ENCODE measurements around the gene POLR1D. TPM values are rescaled to one million over a fixed set of nuclear protein-coding genes. Genes with fewer than 3 reads are reported as not detected.

POLR1D gene, protein sequence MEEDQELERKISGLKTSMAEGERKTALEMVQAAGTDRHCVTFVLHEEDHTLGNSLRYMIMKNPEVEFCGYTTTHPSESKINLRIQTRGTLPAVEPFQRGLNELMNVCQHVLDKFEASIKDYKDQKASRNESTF
- total RNA-seq (100 to 1,000 TPM in 3 of 7 donors, 10 to 100 TPM in 4; 64.2 to 115 (median 94.2) TPM), polyA plus RNA-seq (100 to 1,000 TPM; 103 to 134 (median 117) TPM)
- long read RNA-seq, donor 1, transcript POLR1D-211 (1 exons, 1,634 nt), result minor isoform, 5 of 66 reads
- long read RNA-seq, donor 1, transcript POLR1D-201 (2 exons, 1,166 nt), result major isoform, 32 of 66 reads
- long read RNA-seq, donor 1, transcript POLR1D-203 (3 exons, 2,036 nt), result minor isoform, 27 of 66 reads
- long read RNA-seq, donor 1, partial matches to known transcripts, result 0 of 66 reads
- long read RNA-seq, donor 1, other reads (novel, unspliced or antisense), result 0 of 66 reads
- long read RNA-seq, donor 2, transcript POLR1D-203 (3 exons, 2,036 nt), result minor isoform, 16 of 43 reads
- long read RNA-seq, donor 2, transcript POLR1D-201 (2 exons, 1,166 nt), result major isoform, 20 of 43 reads
- long read RNA-seq, donor 2, transcript POLR1D-211 (1 exons, 1,634 nt), result minor isoform, 6 of 43 reads
- long read RNA-seq, donor 2, partial matches to known transcripts, result 0 of 43 reads
- long read RNA-seq, donor 2, other reads (novel, unspliced or antisense), result 0 of 43 reads

DNA sequence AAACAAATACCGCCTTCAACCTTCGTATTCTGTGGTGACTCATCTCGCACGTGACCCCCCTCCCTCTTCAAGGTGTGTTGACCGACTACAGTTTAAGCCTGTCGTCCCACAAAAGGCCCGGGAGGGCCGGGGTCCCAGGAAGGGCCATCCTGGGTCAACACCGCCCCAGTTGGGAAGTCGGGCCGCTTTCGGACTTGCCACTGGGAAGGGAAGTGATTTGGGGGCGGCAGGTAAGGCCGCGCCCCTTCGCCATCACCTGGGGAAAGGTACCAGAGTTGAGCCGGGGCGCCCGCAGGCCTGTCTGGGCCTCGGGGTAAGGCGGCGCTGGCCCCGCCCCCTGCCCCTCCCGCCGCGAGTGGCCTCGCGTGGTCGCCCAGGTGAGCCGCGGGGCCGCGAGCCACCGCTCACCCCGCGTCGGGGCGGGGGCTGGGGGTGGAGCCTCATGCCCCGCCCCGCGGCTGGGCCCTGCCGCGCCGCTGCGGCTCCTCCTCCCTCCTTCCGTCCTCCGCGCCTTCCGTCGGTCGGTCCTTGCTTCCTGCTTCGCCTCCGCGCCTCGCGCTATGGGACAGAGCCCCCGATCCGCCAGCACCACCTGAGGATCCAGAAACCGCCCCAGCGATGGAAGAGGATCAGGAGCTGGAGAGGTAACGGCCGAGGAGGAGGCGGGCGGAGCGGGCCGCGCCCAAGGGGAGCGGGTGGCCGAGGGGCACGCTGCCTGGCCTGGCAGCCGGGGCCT, at the start of gene POLR1D:
Gene POLR1D, plus strand, starts transcription at position 527 of the 736 bp plus-strand sequence. Its CDS starts 92 bp downstream, at position 619.
- H3K27me3 ChIP-seq (replicated peaks in 1 of 7), result no peaks in the 10 kb centered on the region
- no peaks in the 10 kb centered on the region for H3K9me3 ChIP-seq
- 0 to 1% (median 1%) methylated on average over 52 to 71 of the region's 71 CpGs for WGBS, 5 donors
- peak within 1 kb of the TSS; percentile 81 to 98 (median 91) for H3K4me3 ChIP-seq
- H3K36me3 ChIP-seq, result peaks cover 0 to 19% (median 4%) of the 10 kb centered on the region in 6 donors
- peaks cover 18 to 80% (median 51%) of the 10 kb centered on the region in 6 donors for H3K4me1 ChIP-seq
- intact Hi-C loops (cut with DNase I; ENCODE audit: low total_unique reads), result loop anchor here (10.0 kb wide), 1 partner anchor 167 kb away; the partner anchor contains the start of gene MTIF3
- peak; percentile 97 for DNase-seq
- peak within 1 kb of the TSS; percentile 91 to 98 (median 96) for H3K27ac ChIP-seq
- TF ChIP-seq POLR2AphosphoS5 (IDR thresholded peaks at IDR 0.05), result peak; percentile 93 to 96 (median 94)
- peak in 1 of 3 donors; percentile 14 for TF ChIP-seq POLR2A (IDR thresholded peaks at IDR 0.05)
- TF ChIP-seq, protein P1, sequence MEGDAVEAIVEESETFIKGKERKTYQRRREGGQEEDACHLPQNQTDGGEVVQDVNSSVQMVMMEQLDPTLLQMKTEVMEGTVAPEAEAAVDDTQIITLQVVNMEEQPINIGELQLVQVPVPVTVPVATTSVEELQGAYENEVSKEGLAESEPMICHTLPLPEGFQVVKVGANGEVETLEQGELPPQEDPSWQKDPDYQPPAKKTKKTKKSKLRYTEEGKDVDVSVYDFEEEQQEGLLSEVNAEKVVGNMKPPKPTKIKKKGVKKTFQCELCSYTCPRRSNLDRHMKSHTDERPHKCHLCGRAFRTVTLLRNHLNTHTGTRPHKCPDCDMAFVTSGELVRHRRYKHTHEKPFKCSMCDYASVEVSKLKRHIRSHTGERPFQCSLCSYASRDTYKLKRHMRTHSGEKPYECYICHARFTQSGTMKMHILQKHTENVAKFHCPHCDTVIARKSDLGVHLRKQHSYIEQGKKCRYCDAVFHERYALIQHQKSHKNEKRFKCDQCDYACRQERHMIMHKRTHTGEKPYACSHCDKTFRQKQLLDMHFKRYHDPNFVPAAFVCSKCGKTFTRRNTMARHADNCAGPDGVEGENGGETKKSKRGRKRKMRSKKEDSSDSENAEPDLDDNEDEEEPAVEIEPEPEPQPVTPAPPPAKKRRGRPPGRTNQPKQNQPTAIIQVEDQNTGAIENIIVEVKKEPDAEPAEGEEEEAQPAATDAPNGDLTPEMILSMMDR (IDR thresholded peaks at IDR 0.05 in 8 of 11, conservative IDR thresholded peaks at IDR 0.05 in 3 of 11), result peak in 2 of 11 experiments; percentile 22 to 27

DNA sequence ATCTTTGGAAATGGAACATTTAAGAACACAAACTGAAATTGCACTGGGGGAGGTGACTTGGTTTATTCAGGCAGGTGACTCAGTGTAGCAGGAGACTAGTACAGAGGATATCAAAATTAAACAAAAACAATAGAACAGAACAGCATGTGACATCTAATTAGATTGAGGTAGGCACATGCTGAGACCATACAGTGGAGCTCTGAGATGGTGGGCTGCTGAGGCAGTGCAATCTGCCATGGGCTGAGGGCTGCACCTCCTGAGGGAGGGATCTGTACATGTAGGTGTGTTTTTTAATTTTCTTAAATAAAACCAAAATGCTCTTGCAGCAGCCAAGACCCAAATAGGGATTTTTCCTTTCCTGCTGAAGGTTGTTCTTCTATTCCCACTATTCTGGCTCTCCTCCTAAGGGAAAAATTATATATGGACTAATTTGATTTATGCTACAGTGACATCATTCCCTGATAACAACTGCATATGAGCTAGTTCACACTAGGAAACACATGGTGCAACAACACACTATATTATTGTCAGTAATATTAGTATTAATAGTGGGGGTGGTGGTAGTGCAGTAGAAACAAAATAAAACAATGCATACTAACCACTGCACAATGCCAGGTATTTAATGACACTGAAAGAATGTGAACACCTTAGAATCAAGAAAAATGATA, 49.3 kb upstream of the POLR1D start:
- intact Hi-C loops (cut with DNase I; ENCODE audit: low total_unique reads), result no loop called here
- peaks cover 0 to 4% (median 0%) of the 10 kb centered on the region in 6 donors for H3K4me1 ChIP-seq
- TF ChIP-seq POLR2AphosphoS5 (IDR thresholded peaks at IDR 0.05) (no peak), POLR2A (IDR thresholded peaks at IDR 0.05) (no peak)
- TF ChIP-seq, protein P1 (IDR thresholded peaks at IDR 0.05 in 8 of 11, conservative IDR thresholded peaks at IDR 0.05 in 3 of 11), result no peak

DNA sequence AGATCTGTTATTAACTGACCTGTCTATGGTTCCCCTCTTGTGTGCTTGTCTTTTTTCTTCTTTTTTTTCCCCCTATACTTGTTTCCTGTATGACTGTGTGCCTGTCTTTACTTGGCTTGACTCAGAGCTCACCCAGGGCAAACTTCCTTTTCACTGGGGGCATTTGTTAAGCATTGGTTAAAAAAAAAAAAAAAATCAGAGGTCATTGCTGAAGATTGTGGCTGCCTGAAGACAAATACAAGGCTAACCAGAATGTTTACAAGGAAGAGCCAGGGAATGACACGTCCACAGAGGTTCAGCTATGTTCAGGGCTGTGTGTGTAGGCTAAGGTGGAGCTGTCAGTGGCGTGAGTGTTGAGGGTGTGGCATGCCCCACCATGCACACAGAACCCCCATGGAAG, 48.4 kb upstream of the POLR1D start:
- intact Hi-C loops (cut with DNase I; ENCODE audit: low total_unique reads), result no loop called here
- H3K4me3 ChIP-seq, result no peak overlapping the region

More for the DNA sequence above, 49.3 kb upstream of the POLR1D start:
- peaks cover 0 to 24% (median 15%) of the 10 kb centered on the region in 6 donors for H3K36me3 ChIP-seq
- H3K9me3 ChIP-seq, result no peaks in the 10 kb centered on the region
- DNase-seq, result no peak
- no peak overlapping the region for H3K27ac ChIP-seq
- no peaks in the 10 kb centered on the region for H3K27me3 ChIP-seq (replicated peaks in 1 of 7)
- H3K4me3 ChIP-seq, result no peak overlapping the region

More for the DNA sequence above, 48.4 kb upstream of the POLR1D start:
- TF ChIP-seq, protein P1 (IDR thresholded peaks at IDR 0.05 in 8 of 11, conservative IDR thresholded peaks at IDR 0.05 in 3 of 11), result no peak
- TF ChIP-seq POLR2A (IDR thresholded peaks at IDR 0.05) (no peak), POLR2AphosphoS5 (IDR thresholded peaks at IDR 0.05) (no peak)
- H3K4me1 ChIP-seq, result peaks cover 0 to 4% (median 0%) of the 10 kb centered on the region in 6 donors
- DNase-seq, result no peak
- WGBS, 5 donors, result 71 to 83% (median 77%) methylated on average over 2 of the region's 2 CpGs
- H3K36me3 ChIP-seq, result peaks cover 0 to 17% (median 11%) of the 10 kb centered on the region in 6 donors
- no peaks in the 10 kb centered on the region for H3K9me3 ChIP-seq
- no peak overlapping the region for H3K27ac ChIP-seq
- no peaks in the 10 kb centered on the region for H3K27me3 ChIP-seq (replicated peaks in 1 of 7)

Data from spleen (tissue), 13 donors.